SJSA1 (cell line): ENCODE data around the gene ATRNL1. TPM values are rescaled to one million over a fixed set of nuclear protein-coding genes. Genes with fewer than 3 reads are reported as not detected.

Experiments used
- DNase-seq, 2 experiments: peaks; one replicate each; pipeline ENCODE4 v3.0.0-alpha.2; 2015 to 2020; ENCODE audit warnings: low spot score in 2 of 2, low read depth in 1 of 2
- H3K27ac ChIP-seq: fragments of 250-450 bp; sonication (Bioruptor Pico); 2 replicates; pipeline ENCODE4 v1.5.1; 2020; ENCODE audit warnings: mild to moderate bottlenecking, moderate library complexity
- H3K27me3 ChIP-seq: fragments of 250-450 bp; sonication (Bioruptor Pico); replicated peaks from 2 replicates; pipeline ENCODE4 v1.5.1; 2020; ENCODE audit warnings: mild to moderate bottlenecking, moderate library complexity
- H3K36me3 ChIP-seq: fragments of 250-450 bp; sonication (Bioruptor Pico); 2 replicates; pipeline ENCODE4 v1.5.1; 2020; ENCODE audit warnings: mild to moderate bottlenecking
- H3K4me1 ChIP-seq: fragments of 250-450 bp; sonication (Bioruptor Pico); replicated peaks from 2 replicates; pipeline ENCODE4 v1.6.1; 2021; ENCODE audit warnings: mild to moderate bottlenecking
- H3K4me3 ChIP-seq: fragments of 250-450 bp; sonication (Bioruptor Pico); 2 replicates; pipeline ENCODE4 v1.5.1; 2020; ENCODE audit warnings: mild to moderate bottlenecking
- H3K9me3 ChIP-seq: fragments of 250-450 bp; sonication (Bioruptor Pico); replicated peaks from 2 replicates; pipeline ENCODE4 v1.5.1; 2020; ENCODE audit warnings: mild to moderate bottlenecking
- total RNA-seq: library from RNA; depleted of rRNA; stranded (reverse); fragments of >200 nt; shearing (Covaris generic); gene quantifications from 2 replicates; pipeline ENCODE4 v1.2.3, GENCODE V29; 2014; rRNA removed

ATRNL1 gene
- 32.1 and 36.2 TPM in 2 replicates for total RNA-seq

- peaks cover 6% of the 10 kb centered on the region; the same call in 1 of the 2 replicates for H3K36me3 ChIP-seq
- peak within 1 kb of the TSS; percentile 88 for H3K27ac ChIP-seq
- peak; percentile 48 to 64 for DNase-seq
- H3K27me3 ChIP-seq, result no peaks in the 10 kb centered on the region
- peaks cover 16% of the 10 kb centered on the region for H3K4me1 ChIP-seq
- no peaks in the 10 kb centered on the region for H3K9me3 ChIP-seq
- peak within 1 kb of the TSS; percentile 95 for H3K4me3 ChIP-seq
Measured at GRCh38 chr10:115093286-115093775, at the start of gene ATRNL1. Gene ATRNL1, plus strand, starts transcription at chr10:115093365. Its CDS starts 386 bp downstream, at chr10:115093751.

GRCh38 chr10:115043719-115044118, 49.4 kb upstream of the ATRNL1 start:
- H3K9me3 ChIP-seq, result no peaks in the 10 kb centered on the region
- H3K4me3 ChIP-seq, result no peak overlapping the region
- no peak overlapping the region for H3K27ac ChIP-seq
- DNase-seq, result no peak
- H3K27me3 ChIP-seq, result no peaks in the 10 kb centered on the region
- no peaks in the 10 kb centered on the region for H3K36me3 ChIP-seq
- H3K4me1 ChIP-seq, result no peaks in the 10 kb centered on the region

- Histone ChIP-seq H3K4me3 (no peak overlapping the region), H3K9me3 (no peaks in the 10 kb centered on the region), H3K27me3 (no peaks in the 10 kb centered on the region), H3K27ac (no peak overlapping the region), H3K4me1 (peaks cover 6% of the 10 kb centered on the region), H3K36me3 (no peaks in the 10 kb centered on the region)
- no peak for DNase-seq
Measured at GRCh38 chr10:115044891-115045290, 48.3 kb upstream of the ATRNL1 start.

- Histone ChIP-seq H3K36me3 (no peaks in the 10 kb centered on the region), H3K4me1 (peaks cover 12% of the 10 kb centered on the region), H3K27me3 (no peaks in the 10 kb centered on the region), H3K4me3 (no peak overlapping the region), H3K27ac (no peak overlapping the region), H3K9me3 (no peaks in the 10 kb centered on the region)
- no peak for DNase-seq
Measured at GRCh38 chr10:115045499-115045898, 47.7 kb upstream of the ATRNL1 start.

GRCh38 chr10:115046686-115047236, 46.4 kb upstream of the ATRNL1 start:
- no peak overlapping the region for H3K4me3 ChIP-seq
- no peaks in the 10 kb centered on the region for H3K9me3 ChIP-seq
- no peaks in the 10 kb centered on the region for H3K36me3 ChIP-seq
- H3K27me3 ChIP-seq, result no peaks in the 10 kb centered on the region
- H3K27ac ChIP-seq, result no peak overlapping the region
- DNase-seq, result no peak
- peaks cover 16% of the 10 kb centered on the region for H3K4me1 ChIP-seq

GRCh38 chr10:115047705-115048104, 45.5 kb upstream of the ATRNL1 start:
- Histone ChIP-seq H3K9me3 (no peaks in the 10 kb centered on the region), H3K27me3 (no peaks in the 10 kb centered on the region), H3K4me1 (peaks cover 23% of the 10 kb centered on the region), H3K36me3 (no peaks in the 10 kb centered on the region), H3K27ac (no peak overlapping the region), H3K4me3 (no peak overlapping the region)
- no peak for DNase-seq

- Histone ChIP-seq H3K27me3 (no peaks in the 10 kb centered on the region), H3K36me3 (no peaks in the 10 kb centered on the region), H3K4me3 (no peak overlapping the region), H3K27ac (no peak overlapping the region), H3K9me3 (no peaks in the 10 kb centered on the region), H3K4me1 (peaks cover 23% of the 10 kb centered on the region)
- DNase-seq, result no peak
Measured at GRCh38 chr10:115049318-115049717, 43.8 kb upstream of the ATRNL1 start.

- H3K4me1 ChIP-seq, result peaks cover 23% of the 10 kb centered on the region
- H3K27ac ChIP-seq, result no peak overlapping the region
- H3K36me3 ChIP-seq, result no peaks in the 10 kb centered on the region
- no peak overlapping the region for H3K4me3 ChIP-seq
- DNase-seq, result peak in 1 of 2 experiments; percentile 31
- no peaks in the 10 kb centered on the region for H3K27me3 ChIP-seq
- H3K9me3 ChIP-seq, result no peaks in the 10 kb centered on the region
Measured at GRCh38 chr10:115049960-115050359, 43.2 kb upstream of the ATRNL1 start.

GRCh38 chr10:115050375-115051010, 42.7 kb upstream of the ATRNL1 start:
- no peak for DNase-seq
- no peaks in the 10 kb centered on the region for H3K27me3 ChIP-seq
- H3K9me3 ChIP-seq, result no peaks in the 10 kb centered on the region
- H3K4me3 ChIP-seq, result no peak overlapping the region
- H3K27ac ChIP-seq, result no peak overlapping the region
- H3K36me3 ChIP-seq, result no peaks in the 10 kb centered on the region
- H3K4me1 ChIP-seq, result peaks cover 23% of the 10 kb centered on the region

- no peak overlapping the region for H3K27ac ChIP-seq
- peaks cover 23% of the 10 kb centered on the region for H3K4me1 ChIP-seq
Measured at GRCh38 chr10:115051216-115051615, 41.9 kb upstream of the ATRNL1 start.

GRCh38 chr10:115052226-115052625, 40.9 kb upstream of the ATRNL1 start:
- no peaks in the 10 kb centered on the region for H3K36me3 ChIP-seq
- H3K27me3 ChIP-seq, result no peaks in the 10 kb centered on the region
- no peak for DNase-seq
- peaks cover 23% of the 10 kb centered on the region for H3K4me1 ChIP-seq
- H3K9me3 ChIP-seq, result no peaks in the 10 kb centered on the region
- no peak overlapping the region for H3K27ac ChIP-seq
- H3K4me3 ChIP-seq, result no peak overlapping the region

More at GRCh38 chr10:115051216-115051615, 41.9 kb upstream of the ATRNL1 start:
- DNase-seq, result no peak
- Histone ChIP-seq H3K4me3 (no peak overlapping the region), H3K9me3 (no peaks in the 10 kb centered on the region), H3K27me3 (no peaks in the 10 kb centered on the region), H3K36me3 (no peaks in the 10 kb centered on the region)

GRCh38 chr10:115052728-115053127, 40.4 kb upstream of the ATRNL1 start:
- Histone ChIP-seq H3K27ac (no peak overlapping the region), H3K36me3 (no peaks in the 10 kb centered on the region), H3K4me1 (peaks cover 23% of the 10 kb centered on the region), H3K4me3 (no peak overlapping the region), H3K9me3 (no peaks in the 10 kb centered on the region), H3K27me3 (no peaks in the 10 kb centered on the region)
- DNase-seq, result no peak

GRCh38 chr10:115056186-115056585, 37.0 kb upstream of the ATRNL1 start:
- Histone ChIP-seq H3K9me3 (no peaks in the 10 kb centered on the region), H3K27ac (no peak overlapping the region), H3K4me1 (peaks cover 7% of the 10 kb centered on the region; the same call in 1 of the 2 replicates), H3K27me3 (no peaks in the 10 kb centered on the region), H3K4me3 (no peak overlapping the region), H3K36me3 (no peaks in the 10 kb centered on the region)
- DNase-seq, result no peak

- Histone ChIP-seq H3K27ac (no peak overlapping the region), H3K4me3 (no peak overlapping the region), H3K36me3 (no peaks in the 10 kb centered on the region), H3K9me3 (no peaks in the 10 kb centered on the region), H3K4me1 (no peaks in the 10 kb centered on the region), H3K27me3 (no peaks in the 10 kb centered on the region)
- DNase-seq, result no peak
Measured at GRCh38 chr10:115059301-115059898, 33.8 kb upstream of the ATRNL1 start.
